Liver (tissue), 9 donors: ENCODE results near the gene NCAM1. TPM values are rescaled to one million over a fixed set of nuclear protein-coding genes. Genes with fewer than 3 reads are reported as not detected.

ENCODE experiments used
- DNase-seq: peaks from one replicate; pipeline ENCODE4 v3.0.0-alpha.2; 2017; ENCODE audit warnings: low spot score
- H3K27ac ChIP-seq, 2 donors: one replicate each; pipeline ENCODE4 v1.7.0; 2013; ENCODE audit warnings: inconsistent platforms in 2 of 2, low read length in 2 of 2, control low read depth in 1 of 2, low read depth in 1 of 2, mild to moderate bottlenecking in 1 of 2
- H3K27me3 ChIP-seq, 4 donors: one replicate each; pipeline versions ENCODE4 v1.6.1 to v1.7.0; 2013; ENCODE audit warnings: low read length in 3 of 4, inconsistent platforms in 1 of 4, mild to moderate bottlenecking in 1 of 4, moderate library complexity in 1 of 4; ENCODE audit not compliant: control insufficient read depth in 4 of 4, insufficient read depth in 4 of 4
- H3K36me3 ChIP-seq, 4 donors: one replicate each; pipeline versions ENCODE4 v1.6.1 to v1.7.0; 2013; ENCODE audit warnings: low read length in 3 of 4, mild to moderate bottlenecking in 3 of 4, low read depth in 1 of 4, moderate library complexity in 1 of 4; ENCODE audit not compliant: control insufficient read depth in 4 of 4, insufficient read depth in 3 of 4
- H3K4me1 ChIP-seq, 4 donors: one replicate each; pipeline versions ENCODE4 v1.6.1 to v1.7.0; 2013; ENCODE audit warnings: low read length in 3 of 4, mild to moderate bottlenecking in 3 of 4, moderate library complexity in 1 of 4; ENCODE audit not compliant: control insufficient read depth in 4 of 4, insufficient read depth in 4 of 4
- H3K4me3 ChIP-seq, 3 donors: one replicate each; pipeline versions ENCODE4 v1.6.1 to v1.7.0; 2013; ENCODE audit warnings: low read length in 3 of 3, control low read depth in 1 of 3, low read depth in 1 of 3, mild to moderate bottlenecking in 1 of 3
- H3K9ac ChIP-seq, 2 donors: one replicate each; pipeline ENCODE4 v1.7.0; 2013; ENCODE audit warnings: low read length in 2 of 2, mild to moderate bottlenecking in 2 of 2, moderate library complexity in 2 of 2, control low read depth in 1 of 2, low read depth in 1 of 2
- H3K9me3 ChIP-seq, 4 donors: one replicate each; pipeline versions ENCODE4 v1.6.1 to v1.7.0; 2013; ENCODE audit warnings: low read length in 3 of 4; ENCODE audit not compliant: control insufficient read depth in 4 of 4
- EGR1 ChIP-seq, 2 donors: IDR thresholded peaks; 2 replicates each; pipeline ENCODE4 v1.6.1; 2016 to 2018; ENCODE audit warnings: antibody characterized with exemption in 2 of 2, low read depth in 2 of 2
- FOXA1 ChIP-seq: IDR thresholded peaks from 2 replicates; pipeline ENCODE4 v1.6.1; 2016; ENCODE audit warnings: antibody characterized with exemption
- FOXA2 ChIP-seq: IDR thresholded peaks from 2 replicates; pipeline ENCODE4 v1.6.1; 2016; ENCODE audit warnings: antibody characterized with exemption
- GABPA ChIP-seq, 2 donors: IDR thresholded peaks in 1 of 2; conservative IDR thresholded peaks in 1 of 2; 2 replicates each; pipeline ENCODE4 v1.6.1; 2016; ENCODE audit warnings: antibody characterized with exemption in 2 of 2, mild to moderate bottlenecking in 1 of 2, moderate library complexity in 1 of 2
- HNF4A ChIP-seq, 2 donors: conservative IDR thresholded peaks; 2 replicates each; pipeline ENCODE4 v1.6.1; 2016; ENCODE audit warnings: antibody characterized with exemption in 2 of 2, mild to moderate bottlenecking in 2 of 2
- HNF4G ChIP-seq: IDR thresholded peaks from 2 replicates; pipeline ENCODE4 v1.6.1; 2016; ENCODE audit warnings: antibody characterized with exemption
- JUND ChIP-seq, 2 donors: IDR thresholded peaks; 2 replicates each; pipeline ENCODE4 v1.6.1; 2016; ENCODE audit warnings: antibody characterized with exemption in 2 of 2
- NR2F2 ChIP-seq: IDR thresholded peaks from 2 replicates; pipeline ENCODE4 v1.6.1; 2016; ENCODE audit warnings: antibody characterized with exemption
- RAD21 ChIP-seq, 2 donors: IDR thresholded peaks; 2 replicates each; pipeline ENCODE4 v1.6.1; 2016; ENCODE audit warnings: antibody characterized with exemption in 2 of 2, mild to moderate bottlenecking in 2 of 2
- RXRA ChIP-seq, 2 donors: IDR thresholded peaks; 2 replicates each; pipeline ENCODE4 v1.6.1; 2017 to 2018; ENCODE audit warnings: antibody characterized with exemption in 2 of 2, mild to moderate bottlenecking in 1 of 2
- SP1 ChIP-seq: IDR thresholded peaks from 2 replicates; pipeline ENCODE4 v1.6.1; 2018; ENCODE audit warnings: antibody characterized with exemption, mild to moderate bottlenecking
- TAF1 ChIP-seq: conservative IDR thresholded peaks from 2 replicates; pipeline ENCODE4 v1.6.1; 2016; ENCODE audit warnings: antibody characterized with exemption, mild to moderate bottlenecking
- YY1 ChIP-seq: IDR thresholded peaks from 2 replicates; pipeline ENCODE4 v1.6.1; 2016; ENCODE audit warnings: antibody characterized with exemption, mild to moderate bottlenecking
- WGBS: extraction: QIAGEN DNeasy Blood & Tissue Kit; methylation state at CpG from one replicate; pipeline ENCODE4 v1.1.7; 2013; 5-methylcytosine and 5-hydroxymethylcytosine counted together
- polyA plus RNA-seq, 2 donors: library from polyadenylated mRNA; stranded (reverse) in 1 of 2; unstranded in 1 of 2; fragments of 200-250 nt in 1 of 2; fragments of >200 nt in 1 of 2; fragmentation: Nextera tagmentation in 1 of 2; extraction: Ambion mirVana in 1 of 2; gene quantifications; one replicate each; pipeline versions ENCODE4 v1.2.1 to v1.2.3, GENCODE V29; 2013 to 2015
- total RNA-seq, 2 donors: library from RNA; depleted of rRNA; stranded (reverse); fragments of >200 nt; gene quantifications; one replicate each; pipeline ENCODE4 v1.2.3, GENCODE V29; 2014
- TF ChIP-seq, protein P1 (sequence below): IDR thresholded peaks from 2 replicates; pipeline ENCODE4 v1.6.1; 2016; ENCODE audit warnings: antibody characterized with exemption
- TF ChIP-seq, protein P2 (sequence below): IDR thresholded peaks from 2 replicates; pipeline ENCODE4 v1.6.1; 2016; ENCODE audit warnings: antibody characterized with exemption
- TF ChIP-seq, protein P3 (sequence below): IDR thresholded peaks from 2 replicates; pipeline ENCODE4 v1.6.1; 2016; ENCODE audit warnings: antibody characterized with exemption, mild to moderate bottlenecking
- TF ChIP-seq, protein P4 (sequence below): fragments of 150-350 bp; IDR thresholded peaks from 2 replicates; pipeline ENCODE4 v1.5.1; 2017; ENCODE audit warnings: improper control_type of control experiment, low read depth, low read length; ENCODE audit not compliant: missing input control
- TF ChIP-seq, protein P5 (sequence below): IDR thresholded peaks from 2 replicates; pipeline ENCODE4 v1.6.1; 2016; ENCODE audit warnings: antibody characterized with exemption
- donor health status: healthy.
- donor health status: healthy.
- donor health status: healthy.
- donor health status: healthy.
- donor health status: healthy.

NCAM1 gene
- total and polyA plus RNA-seq, 4 donors: 0.65 to 2.1 (median 0.88) TPM

DNA sequence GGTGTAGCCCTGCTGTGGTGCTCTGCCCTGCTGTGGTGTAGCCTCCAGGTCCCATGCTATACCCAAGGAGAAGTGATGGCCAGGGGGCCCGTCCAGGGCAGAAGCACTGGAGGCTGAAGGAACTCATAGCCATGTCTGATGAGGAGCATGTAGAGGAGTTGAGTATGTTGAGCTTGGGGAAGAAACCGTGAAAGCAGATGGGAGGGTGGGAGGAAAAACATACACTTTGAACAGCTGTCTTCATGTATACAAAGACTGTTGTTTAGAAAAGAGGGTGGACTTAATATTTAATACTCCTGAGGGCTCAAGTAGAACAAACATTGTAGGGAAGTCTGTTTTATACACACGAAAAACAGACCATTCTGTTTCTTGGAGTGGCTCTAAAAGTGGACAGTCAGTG lies 326.6 kb downstream of the NCAM1 start (continued):
- TF ChIP-seq HNF4A (conservative IDR thresholded peaks at IDR 0.05): no peak
- no peak for TF ChIP-seq FOXA1

DNA sequence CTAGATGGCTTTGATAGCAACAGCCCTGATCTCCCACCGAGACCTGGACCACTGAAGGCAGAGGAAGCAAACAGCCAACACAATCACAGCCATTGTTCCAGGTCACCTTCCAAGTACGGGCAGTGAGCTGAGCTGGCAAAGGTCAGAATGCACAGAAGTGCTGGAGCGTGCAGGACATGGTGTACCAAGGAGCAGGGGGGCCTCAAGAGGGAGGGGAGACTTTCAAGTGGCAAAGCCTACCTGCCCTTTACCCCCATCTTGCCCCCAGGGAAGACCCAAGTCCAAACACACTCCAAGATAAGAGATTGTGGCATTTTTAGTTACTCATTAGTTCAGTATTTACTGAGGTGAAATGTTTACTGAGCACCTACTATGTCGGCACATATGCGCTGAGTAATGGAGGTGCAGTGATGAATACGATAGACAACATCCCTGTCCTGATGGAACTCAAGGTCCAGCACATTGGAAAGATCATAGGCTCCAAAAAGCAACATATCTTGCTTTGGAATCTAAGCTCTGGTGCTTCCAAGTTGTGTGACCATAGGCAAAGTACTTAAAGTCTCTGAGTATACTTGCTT lies 327.2 kb downstream of the NCAM1 start:
- Histone ChIP-seq H3K4me3 (no peak overlapping the region), H3K27me3 (no peaks in the 10 kb centered on the region), H3K4me1 (no peaks in the 10 kb centered on the region), H3K9me3 (no peaks in the 10 kb centered on the region), H3K36me3 (no peaks in the 10 kb centered on the region), H3K27ac (no peak overlapping the region), H3K9ac (no peak overlapping the region)
- TF ChIP-seq NR2F2: no peak
- no peak for TF ChIP-seq RXRA (IDR thresholded peaks at IDR 0.05)
- TF ChIP-seq, protein P1, sequence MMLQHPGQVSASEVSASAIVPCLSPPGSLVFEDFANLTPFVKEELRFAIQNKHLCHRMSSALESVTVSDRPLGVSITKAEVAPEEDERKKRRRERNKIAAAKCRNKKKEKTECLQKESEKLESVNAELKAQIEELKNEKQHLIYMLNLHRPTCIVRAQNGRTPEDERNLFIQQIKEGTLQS: no peak
- no peak for DNase-seq
- WGBS: 66% methylated on average over 6 of the region's 6 CpGs

DNA sequence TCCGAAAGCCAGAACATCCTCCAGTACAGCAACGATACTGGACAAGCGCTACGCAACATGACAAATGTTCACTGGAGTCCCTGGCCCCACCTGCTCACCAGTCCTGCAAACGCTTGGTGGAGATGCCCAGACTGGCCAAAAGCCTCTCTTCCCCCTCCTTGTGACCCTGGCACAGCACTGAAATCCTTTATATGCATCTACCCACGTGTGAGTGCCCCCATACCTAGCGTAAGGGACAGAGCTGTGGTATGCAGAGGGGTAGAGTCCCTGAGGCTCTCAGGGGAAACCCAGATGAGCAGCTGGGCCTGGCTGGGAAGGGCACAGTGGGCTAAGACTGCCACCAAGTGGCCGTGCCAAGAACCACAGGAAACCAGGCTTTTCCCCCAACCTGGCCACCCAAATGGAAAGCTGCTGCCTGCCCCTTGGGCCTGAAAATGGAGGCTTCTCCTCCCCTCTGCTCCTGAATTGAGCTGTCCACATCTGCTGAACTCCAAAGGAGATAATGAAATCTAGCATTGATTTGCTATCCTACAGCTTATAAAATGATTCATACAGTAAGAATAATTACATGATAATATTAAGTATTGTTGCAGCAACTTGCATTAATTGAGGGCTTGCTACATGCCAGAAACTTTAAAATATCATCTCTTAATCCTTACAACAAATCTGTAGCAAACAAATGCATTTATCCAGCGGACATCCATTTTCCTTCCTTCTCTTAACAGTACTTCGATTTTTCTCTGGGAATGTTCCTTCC lies 328.4 kb downstream of the NCAM1 start:
- no peaks in the 10 kb centered on the region for H3K4me1 ChIP-seq
- H3K36me3 ChIP-seq: no peaks in the 10 kb centered on the region
- no peaks in the 10 kb centered on the region for H3K9me3 ChIP-seq
- no peak for TF ChIP-seq FOXA1
- TF ChIP-seq, protein P2, sequence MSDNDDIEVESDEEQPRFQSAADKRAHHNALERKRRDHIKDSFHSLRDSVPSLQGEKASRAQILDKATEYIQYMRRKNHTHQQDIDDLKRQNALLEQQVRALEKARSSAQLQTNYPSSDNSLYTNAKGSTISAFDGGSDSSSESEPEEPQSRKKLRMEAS: no peak
- no peak for TF ChIP-seq GABPA (IDR thresholded peaks at IDR 0.05 in 1 of 2, conservative IDR thresholded peaks at IDR 0.05 in 1 of 2)
- TF ChIP-seq, protein P1: no peak
- no peak for TF ChIP-seq RXRA (IDR thresholded peaks at IDR 0.05)
- TF ChIP-seq, protein P3, sequence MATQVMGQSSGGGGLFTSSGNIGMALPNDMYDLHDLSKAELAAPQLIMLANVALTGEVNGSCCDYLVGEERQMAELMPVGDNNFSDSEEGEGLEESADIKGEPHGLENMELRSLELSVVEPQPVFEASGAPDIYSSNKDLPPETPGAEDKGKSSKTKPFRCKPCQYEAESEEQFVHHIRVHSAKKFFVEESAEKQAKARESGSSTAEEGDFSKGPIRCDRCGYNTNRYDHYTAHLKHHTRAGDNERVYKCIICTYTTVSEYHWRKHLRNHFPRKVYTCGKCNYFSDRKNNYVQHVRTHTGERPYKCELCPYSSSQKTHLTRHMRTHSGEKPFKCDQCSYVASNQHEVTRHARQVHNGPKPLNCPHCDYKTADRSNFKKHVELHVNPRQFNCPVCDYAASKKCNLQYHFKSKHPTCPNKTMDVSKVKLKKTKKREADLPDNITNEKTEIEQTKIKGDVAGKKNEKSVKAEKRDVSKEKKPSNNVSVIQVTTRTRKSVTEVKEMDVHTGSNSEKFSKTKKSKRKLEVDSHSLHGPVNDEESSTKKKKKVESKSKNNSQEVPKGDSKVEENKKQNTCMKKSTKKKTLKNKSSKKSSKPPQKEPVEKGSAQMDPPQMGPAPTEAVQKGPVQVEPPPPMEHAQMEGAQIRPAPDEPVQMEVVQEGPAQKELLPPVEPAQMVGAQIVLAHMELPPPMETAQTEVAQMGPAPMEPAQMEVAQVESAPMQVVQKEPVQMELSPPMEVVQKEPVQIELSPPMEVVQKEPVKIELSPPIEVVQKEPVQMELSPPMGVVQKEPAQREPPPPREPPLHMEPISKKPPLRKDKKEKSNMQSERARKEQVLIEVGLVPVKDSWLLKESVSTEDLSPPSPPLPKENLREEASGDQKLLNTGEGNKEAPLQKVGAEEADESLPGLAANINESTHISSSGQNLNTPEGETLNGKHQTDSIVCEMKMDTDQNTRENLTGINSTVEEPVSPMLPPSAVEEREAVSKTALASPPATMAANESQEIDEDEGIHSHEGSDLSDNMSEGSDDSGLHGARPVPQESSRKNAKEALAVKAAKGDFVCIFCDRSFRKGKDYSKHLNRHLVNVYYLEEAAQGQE: no peak
- no peak for TF ChIP-seq NR2F2
- TF ChIP-seq HNF4A (conservative IDR thresholded peaks at IDR 0.05): no peak
- TF ChIP-seq, protein P4, sequence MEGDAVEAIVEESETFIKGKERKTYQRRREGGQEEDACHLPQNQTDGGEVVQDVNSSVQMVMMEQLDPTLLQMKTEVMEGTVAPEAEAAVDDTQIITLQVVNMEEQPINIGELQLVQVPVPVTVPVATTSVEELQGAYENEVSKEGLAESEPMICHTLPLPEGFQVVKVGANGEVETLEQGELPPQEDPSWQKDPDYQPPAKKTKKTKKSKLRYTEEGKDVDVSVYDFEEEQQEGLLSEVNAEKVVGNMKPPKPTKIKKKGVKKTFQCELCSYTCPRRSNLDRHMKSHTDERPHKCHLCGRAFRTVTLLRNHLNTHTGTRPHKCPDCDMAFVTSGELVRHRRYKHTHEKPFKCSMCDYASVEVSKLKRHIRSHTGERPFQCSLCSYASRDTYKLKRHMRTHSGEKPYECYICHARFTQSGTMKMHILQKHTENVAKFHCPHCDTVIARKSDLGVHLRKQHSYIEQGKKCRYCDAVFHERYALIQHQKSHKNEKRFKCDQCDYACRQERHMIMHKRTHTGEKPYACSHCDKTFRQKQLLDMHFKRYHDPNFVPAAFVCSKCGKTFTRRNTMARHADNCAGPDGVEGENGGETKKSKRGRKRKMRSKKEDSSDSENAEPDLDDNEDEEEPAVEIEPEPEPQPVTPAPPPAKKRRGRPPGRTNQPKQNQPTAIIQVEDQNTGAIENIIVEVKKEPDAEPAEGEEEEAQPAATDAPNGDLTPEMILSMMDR: peak; percentile 89
- TF ChIP-seq, protein P5, sequence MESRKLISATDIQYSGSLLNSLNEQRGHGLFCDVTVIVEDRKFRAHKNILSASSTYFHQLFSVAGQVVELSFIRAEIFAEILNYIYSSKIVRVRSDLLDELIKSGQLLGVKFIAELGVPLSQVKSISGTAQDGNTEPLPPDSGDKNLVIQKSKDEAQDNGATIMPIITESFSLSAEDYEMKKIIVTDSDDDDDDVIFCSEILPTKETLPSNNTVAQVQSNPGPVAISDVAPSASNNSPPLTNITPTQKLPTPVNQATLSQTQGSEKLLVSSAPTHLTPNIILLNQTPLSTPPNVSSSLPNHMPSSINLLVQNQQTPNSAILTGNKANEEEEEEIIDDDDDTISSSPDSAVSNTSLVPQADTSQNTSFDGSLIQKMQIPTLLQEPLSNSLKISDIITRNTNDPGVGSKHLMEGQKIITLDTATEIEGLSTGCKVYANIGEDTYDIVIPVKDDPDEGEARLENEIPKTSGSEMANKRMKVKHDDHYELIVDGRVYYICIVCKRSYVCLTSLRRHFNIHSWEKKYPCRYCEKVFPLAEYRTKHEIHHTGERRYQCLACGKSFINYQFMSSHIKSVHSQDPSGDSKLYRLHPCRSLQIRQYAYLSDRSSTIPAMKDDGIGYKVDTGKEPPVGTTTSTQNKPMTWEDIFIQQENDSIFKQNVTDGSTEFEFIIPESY: no peak
- TF ChIP-seq HNF4G: no peak
- no peak for TF ChIP-seq JUND (IDR thresholded peaks at IDR 0.05)
- TF ChIP-seq YY1: no peak
- peak; percentile 96 to 98 for TF ChIP-seq RAD21 (IDR thresholded peaks at IDR 0.05)
- TF ChIP-seq SP1: no peak
- TF ChIP-seq TAF1: no peak
- TF ChIP-seq EGR1 (IDR thresholded peaks at IDR 0.05; ENCODE audit: low read depth in 2 of 2): no peak
- TF ChIP-seq FOXA2: no peak
- peak; percentile 66 for DNase-seq
- 55% methylated on average over 10 of the region's 10 CpGs for WGBS
- H3K27me3 ChIP-seq: no peaks in the 10 kb centered on the region
- H3K27ac ChIP-seq: no peak overlapping the region
- H3K9ac ChIP-seq: no peak overlapping the region
- H3K4me3 ChIP-seq: no peak overlapping the region
